HL-60 (cell line): ENCODE results near the gene SLC12A8.

ENCODE experiments used
- TF ChIP-seq, protein P1 (sequence below): IDR thresholded peaks from one replicate; pipeline ENCODE4 v1.5.1; 2011; ENCODE audit warnings: low read length, control low read depth, inconsistent platforms; ENCODE audit not compliant: insufficient read depth
- TF ChIP-seq, protein P2 (sequence below): IDR thresholded peaks from 2 replicates; pipeline ENCODE4 v1.6.1; 2012; ENCODE audit warnings: low read depth; ENCODE audit not compliant: insufficient replicate concordance

DNA sequence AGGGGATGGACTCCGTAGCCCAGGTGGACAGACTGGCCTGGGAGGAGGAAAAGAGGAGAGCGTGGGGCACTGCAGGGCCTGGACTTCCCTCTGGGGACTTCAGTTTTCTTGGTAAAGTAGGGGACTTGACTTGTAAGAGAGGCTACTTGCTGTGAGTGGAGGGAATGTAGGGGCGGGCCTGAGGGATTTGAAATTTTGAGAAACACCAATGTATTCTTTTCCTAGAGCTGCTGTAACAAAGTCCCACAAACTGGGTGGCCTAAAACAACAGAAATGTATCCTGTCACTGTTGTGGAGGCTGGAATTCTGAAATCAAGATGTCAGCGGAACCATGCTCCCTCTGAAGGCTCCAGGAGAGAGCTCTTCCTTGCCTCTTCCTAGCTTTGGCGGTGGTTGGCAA, 150.9 kb downstream of the SLC12A8 start:
- TF ChIP-seq, protein P1, sequence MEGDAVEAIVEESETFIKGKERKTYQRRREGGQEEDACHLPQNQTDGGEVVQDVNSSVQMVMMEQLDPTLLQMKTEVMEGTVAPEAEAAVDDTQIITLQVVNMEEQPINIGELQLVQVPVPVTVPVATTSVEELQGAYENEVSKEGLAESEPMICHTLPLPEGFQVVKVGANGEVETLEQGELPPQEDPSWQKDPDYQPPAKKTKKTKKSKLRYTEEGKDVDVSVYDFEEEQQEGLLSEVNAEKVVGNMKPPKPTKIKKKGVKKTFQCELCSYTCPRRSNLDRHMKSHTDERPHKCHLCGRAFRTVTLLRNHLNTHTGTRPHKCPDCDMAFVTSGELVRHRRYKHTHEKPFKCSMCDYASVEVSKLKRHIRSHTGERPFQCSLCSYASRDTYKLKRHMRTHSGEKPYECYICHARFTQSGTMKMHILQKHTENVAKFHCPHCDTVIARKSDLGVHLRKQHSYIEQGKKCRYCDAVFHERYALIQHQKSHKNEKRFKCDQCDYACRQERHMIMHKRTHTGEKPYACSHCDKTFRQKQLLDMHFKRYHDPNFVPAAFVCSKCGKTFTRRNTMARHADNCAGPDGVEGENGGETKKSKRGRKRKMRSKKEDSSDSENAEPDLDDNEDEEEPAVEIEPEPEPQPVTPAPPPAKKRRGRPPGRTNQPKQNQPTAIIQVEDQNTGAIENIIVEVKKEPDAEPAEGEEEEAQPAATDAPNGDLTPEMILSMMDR: no peak
- TF ChIP-seq, protein P2, sequence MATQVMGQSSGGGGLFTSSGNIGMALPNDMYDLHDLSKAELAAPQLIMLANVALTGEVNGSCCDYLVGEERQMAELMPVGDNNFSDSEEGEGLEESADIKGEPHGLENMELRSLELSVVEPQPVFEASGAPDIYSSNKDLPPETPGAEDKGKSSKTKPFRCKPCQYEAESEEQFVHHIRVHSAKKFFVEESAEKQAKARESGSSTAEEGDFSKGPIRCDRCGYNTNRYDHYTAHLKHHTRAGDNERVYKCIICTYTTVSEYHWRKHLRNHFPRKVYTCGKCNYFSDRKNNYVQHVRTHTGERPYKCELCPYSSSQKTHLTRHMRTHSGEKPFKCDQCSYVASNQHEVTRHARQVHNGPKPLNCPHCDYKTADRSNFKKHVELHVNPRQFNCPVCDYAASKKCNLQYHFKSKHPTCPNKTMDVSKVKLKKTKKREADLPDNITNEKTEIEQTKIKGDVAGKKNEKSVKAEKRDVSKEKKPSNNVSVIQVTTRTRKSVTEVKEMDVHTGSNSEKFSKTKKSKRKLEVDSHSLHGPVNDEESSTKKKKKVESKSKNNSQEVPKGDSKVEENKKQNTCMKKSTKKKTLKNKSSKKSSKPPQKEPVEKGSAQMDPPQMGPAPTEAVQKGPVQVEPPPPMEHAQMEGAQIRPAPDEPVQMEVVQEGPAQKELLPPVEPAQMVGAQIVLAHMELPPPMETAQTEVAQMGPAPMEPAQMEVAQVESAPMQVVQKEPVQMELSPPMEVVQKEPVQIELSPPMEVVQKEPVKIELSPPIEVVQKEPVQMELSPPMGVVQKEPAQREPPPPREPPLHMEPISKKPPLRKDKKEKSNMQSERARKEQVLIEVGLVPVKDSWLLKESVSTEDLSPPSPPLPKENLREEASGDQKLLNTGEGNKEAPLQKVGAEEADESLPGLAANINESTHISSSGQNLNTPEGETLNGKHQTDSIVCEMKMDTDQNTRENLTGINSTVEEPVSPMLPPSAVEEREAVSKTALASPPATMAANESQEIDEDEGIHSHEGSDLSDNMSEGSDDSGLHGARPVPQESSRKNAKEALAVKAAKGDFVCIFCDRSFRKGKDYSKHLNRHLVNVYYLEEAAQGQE: no peak
